Measurements from ENCODE around the gene NDRG2.

NDRG2 gene

GRCh38 chr14:20969336-20969735 lies 55.5 kb downstream of the NDRG2 start:
- DNase-seq (ENCODE audit: low read depth): no peak
